Astrocyte (in vitro differentiated cells and primary cell): ENCODE results near the gene NFKBIL1.

ENCODE experiments used
- EZH2 ChIP-seq: IDR thresholded peaks from 2 replicates; pipeline ENCODE4 v1.6.1; 2012; ENCODE audit warnings: mild to moderate bottlenecking, low read length, inconsistent platforms; ENCODE audit not compliant: insufficient read depth
- TF ChIP-seq, protein P1 (sequence below): IDR thresholded peaks from 2 replicates; pipeline ENCODE4 v1.5.1; 2011; ENCODE audit warnings: low read depth, mild to moderate bottlenecking, inconsistent platforms, low read length, moderate library complexity; ENCODE audit not compliant: insufficient read depth

DNA sequence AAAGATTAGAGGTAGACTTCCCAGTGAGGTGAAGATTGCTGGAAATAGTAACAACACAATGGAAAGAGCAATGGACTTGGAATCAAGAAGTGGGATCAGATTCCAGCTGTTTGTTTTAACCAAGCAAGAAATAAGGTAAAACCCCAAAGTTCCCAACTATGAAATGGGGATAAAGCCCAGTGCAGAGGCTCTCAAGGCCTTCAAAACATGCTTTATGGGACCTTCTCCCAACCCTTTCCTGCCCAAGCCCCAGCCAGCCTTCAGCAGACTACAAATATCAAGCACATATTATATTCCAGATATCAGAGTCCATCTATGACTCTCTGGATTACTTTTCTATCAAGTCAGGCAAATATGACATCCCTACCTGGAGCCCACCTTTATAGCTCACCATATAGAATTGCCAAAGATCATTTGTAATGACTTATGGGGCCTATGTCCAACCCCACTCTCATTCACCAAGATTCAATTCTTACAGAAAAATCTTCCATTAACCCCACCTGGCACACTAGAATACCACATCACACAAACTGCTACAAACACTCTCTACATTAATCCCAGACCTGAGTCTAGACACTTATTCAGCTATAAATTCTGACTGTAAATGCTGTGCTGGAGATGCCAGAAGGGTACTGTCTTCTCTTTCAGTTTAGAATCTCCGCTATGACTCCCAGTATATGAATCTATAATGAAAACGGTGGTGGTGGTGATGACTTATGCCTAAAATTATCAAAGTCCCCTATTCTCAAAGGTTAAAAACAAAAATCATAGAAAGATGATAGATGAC lies 11.7 kb upstream of the NFKBIL1 start:
- TF ChIP-seq, protein P1, sequence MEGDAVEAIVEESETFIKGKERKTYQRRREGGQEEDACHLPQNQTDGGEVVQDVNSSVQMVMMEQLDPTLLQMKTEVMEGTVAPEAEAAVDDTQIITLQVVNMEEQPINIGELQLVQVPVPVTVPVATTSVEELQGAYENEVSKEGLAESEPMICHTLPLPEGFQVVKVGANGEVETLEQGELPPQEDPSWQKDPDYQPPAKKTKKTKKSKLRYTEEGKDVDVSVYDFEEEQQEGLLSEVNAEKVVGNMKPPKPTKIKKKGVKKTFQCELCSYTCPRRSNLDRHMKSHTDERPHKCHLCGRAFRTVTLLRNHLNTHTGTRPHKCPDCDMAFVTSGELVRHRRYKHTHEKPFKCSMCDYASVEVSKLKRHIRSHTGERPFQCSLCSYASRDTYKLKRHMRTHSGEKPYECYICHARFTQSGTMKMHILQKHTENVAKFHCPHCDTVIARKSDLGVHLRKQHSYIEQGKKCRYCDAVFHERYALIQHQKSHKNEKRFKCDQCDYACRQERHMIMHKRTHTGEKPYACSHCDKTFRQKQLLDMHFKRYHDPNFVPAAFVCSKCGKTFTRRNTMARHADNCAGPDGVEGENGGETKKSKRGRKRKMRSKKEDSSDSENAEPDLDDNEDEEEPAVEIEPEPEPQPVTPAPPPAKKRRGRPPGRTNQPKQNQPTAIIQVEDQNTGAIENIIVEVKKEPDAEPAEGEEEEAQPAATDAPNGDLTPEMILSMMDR = no peak
- TF ChIP-seq EZH2 = no peak
